ENCODE results near the gene PLCG2.

- no peak for TF ChIP-seq CTCF (IDR thresholded peaks at IDR 0.05; ENCODE audit: borderline replicate concordance, extremely low read depth, low read length, poor library complexity, severe bottlenecking)
- TF ChIP-seq EZH2 (IDR thresholded peaks at IDR 0.05; ENCODE audit: borderline replicate concordance, low read depth, low read length, severe bottlenecking): no peak
Measured at GRCh38 chr16:81809567-81809966, 30.5 kb downstream of the PLCG2 start.

Measured in DND-41 (cell line).